Measurements from ENCODE around the gene ACTR8. TPM values are rescaled to one million over a fixed set of nuclear protein-coding genes. Genes with fewer than 3 reads are reported as not detected.
A peak's percentile ranks its signal among the peaks of the same experiment; 100 is the strongest.

Gene ACTR8
- total RNA-seq, 2 experiments from 2014 or later: 26.0 to 28.9 TPM

- H3K4me3 Mint-ChIP-seq: peak within 1 kb of the TSS; percentile 85
- H3K27me3 Mint-ChIP-seq: peaks cover 6% of the 10 kb centered on the region
- ChIA-PET POLR2A (interaction anchor here (1.0 to 1.3 kb wide), 3 partner anchors 10 to 544 kb away, joined by 3 to 7 read pairs (median 5); partner anchors contain the start of genes ACTR8 and DCP1A), CTCF (interaction anchor here (0.8 to 1.4 kb wide), 2 partner anchors 9 to 11 kb away, joined by 4 to 5 read pairs; no protein-coding TSS in a partner anchor)
- H3K4me1 Mint-ChIP-seq: peaks cover 48% of the 10 kb centered on the region
- peak within 1 kb of the TSS; percentile 95 for H3K27ac Mint-ChIP-seq
- ATAC-seq: peak; percentile 95
- intact Hi-C loops (cut with DNase I, micrococcal nuclease): loop anchor here (1.0 to 5.0 kb wide), 5 partner anchors 9 to 635 kb away; partner anchors contain the start of genes ACTR8 (in 2 of the 2), DCP1A (in 2 of the 2) and TKT (in 2 of the 2)
- no peaks in the 10 kb centered on the region for H3K9me3 Mint-ChIP-seq (ENCODE audit: low read depth)
- peak; percentile 98 for DNase-seq
- H3K36me3 Mint-ChIP-seq (ENCODE audit: low read depth): peaks cover 29% of the 10 kb centered on the region
Observed at GRCh38 chr3:53891497-53892285, 9.7 kb upstream of the ACTR8 start, which contains the start of gene SELENOK. TSS of gene SELENOK (minus strand) at chr3:53891859.

GRCh38 chr3:53890726-53891475 is 8.9 kb upstream of the ACTR8 start:
- H3K4me3 Mint-ChIP-seq: peak overlapping the region; percentile 85
- peaks cover 33% of the 10 kb centered on the region for H3K36me3 Mint-ChIP-seq (ENCODE audit: low read depth)
- no peaks in the 10 kb centered on the region for H3K9me3 Mint-ChIP-seq (ENCODE audit: low read depth)
- POLR2A ChIA-PET: interaction anchor here (1.0 to 1.3 kb wide), 2 partner anchors 9 to 11 kb away, joined by 3 to 5 read pairs; partner anchors contain the start of gene ACTR8
- CTCF ChIA-PET: no interaction called here
- peak overlapping the region; percentile 95 for H3K27ac Mint-ChIP-seq
- H3K4me1 Mint-ChIP-seq: peaks cover 50% of the 10 kb centered on the region
- ATAC-seq (peak; percentile 28), DNase-seq (peak; percentile 73)
- intact Hi-C loops (cut with DNase I, micrococcal nuclease): loop anchor here (1.0 to 5.0 kb wide), 5 partner anchors 9 to 634 kb away; partner anchors contain the start of genes ACTR8 (in 2 of the 2), DCP1A (in 2 of the 2) and TKT (in 2 of the 2)
- peaks cover 3% of the 10 kb centered on the region for H3K27me3 Mint-ChIP-seq

GRCh38 chr3:53888232-53888631 is 6.3 kb upstream of the ACTR8 start:
- Mint-ChIP-seq H3K27me3 (no peaks in the 10 kb centered on the region), H3K4me3 (no peak overlapping the region), H3K9me3 (ENCODE audit: low read depth) (no peaks in the 10 kb centered on the region), H3K36me3 (ENCODE audit: low read depth) (peaks cover 38% of the 10 kb centered on the region), H3K27ac (no peak overlapping the region), H3K4me1 (peaks cover 50% of the 10 kb centered on the region)
- DNase-seq (no peak), ATAC-seq (no peak)
- ChIA-PET CTCF (interaction anchor here (0.5 kb wide), 1 partner anchor 541 kb away, joined by 3 read pairs; the partner anchor contains the start of gene DCP1A), POLR2A (no interaction called here)
- intact Hi-C loops (cut with DNase I, micrococcal nuclease): loop anchor here in 1 of 2 experiments (10.0 kb wide), 4 partner anchors 753 to 1203 kb away; partner anchors contain the start of genes GNL3, PBRM1, RFT1 and SFMBT1

GRCh38 chr3:53887446-53887845 is 5.5 kb upstream of the ACTR8 start:
- intact Hi-C loops (cut with DNase I, micrococcal nuclease): loop anchor here in 1 of 2 experiments (10.0 kb wide), 4 partner anchors 753 to 1203 kb away; partner anchors contain the start of genes GNL3, PBRM1, RFT1 and SFMBT1
- POLR2A ChIA-PET: no interaction called here
- H3K27me3 Mint-ChIP-seq: no peaks in the 10 kb centered on the region
- peak overlapping the region; percentile 49 for H3K27ac Mint-ChIP-seq
- no peaks in the 10 kb centered on the region for H3K9me3 Mint-ChIP-seq (ENCODE audit: low read depth)
- no peak overlapping the region for H3K4me3 Mint-ChIP-seq
- ATAC-seq (no peak), DNase-seq (no peak)
- H3K36me3 Mint-ChIP-seq (ENCODE audit: low read depth): peaks cover 41% of the 10 kb centered on the region
- CTCF ChIA-PET: interaction anchor here (0.5 to 0.6 kb wide), 2 partner anchors 104 to 540 kb away, joined by 3 read pairs; partner anchors contain the start of gene DCP1A
- H3K4me1 Mint-ChIP-seq: peaks cover 51% of the 10 kb centered on the region

- no peak for DNase-seq
- CTCF ChIA-PET: no interaction called here
- POLR2A ChIA-PET: no interaction called here
- intact Hi-C loops (cut with DNase I, micrococcal nuclease): loop anchor here in 1 of 2 experiments (10.0 kb wide), 4 partner anchors 750 to 1200 kb away; partner anchors contain the start of genes GNL3, PBRM1, RFT1 and SFMBT1
- ATAC-seq: no peak
- Mint-ChIP-seq H3K27ac (no peak overlapping the region), H3K4me3 (no peak overlapping the region), H3K27me3 (no peaks in the 10 kb centered on the region), H3K4me1 (peaks cover 49% of the 10 kb centered on the region), H3K9me3 (ENCODE audit: low read depth) (no peaks in the 10 kb centered on the region), H3K36me3 (ENCODE audit: low read depth) (peaks cover 40% of the 10 kb centered on the region)
Observed at GRCh38 chr3:53885239-53885638, 3.3 kb upstream of the ACTR8 start.

GRCh38 chr3:53884623-53885022 is 2.7 kb upstream of the ACTR8 start:
- H3K4me1 Mint-ChIP-seq: peaks cover 43% of the 10 kb centered on the region
- H3K36me3 Mint-ChIP-seq (ENCODE audit: low read depth): peaks cover 37% of the 10 kb centered on the region

GRCh38 chr3:53883008-53883407 is 1.1 kb upstream of the ACTR8 start:
- Mint-ChIP-seq H3K27me3 (no peaks in the 10 kb centered on the region), H3K27ac (peak overlapping the region; percentile 99), H3K4me3 (peak overlapping the region; percentile 100), H3K36me3 (ENCODE audit: low read depth) (peaks cover 33% of the 10 kb centered on the region), H3K9me3 (ENCODE audit: low read depth) (no peaks in the 10 kb centered on the region), H3K4me1 (peaks cover 31% of the 10 kb centered on the region)
- ATAC-seq: no peak
- ChIA-PET CTCF (no interaction called here), POLR2A (no interaction called here)
- intact Hi-C loops (cut with DNase I, micrococcal nuclease): loop anchor here in 1 of 2 experiments (2.0 to 10.0 kb wide), 5 partner anchors 536 to 1198 kb away; partner anchors contain the start of genes DCP1A, GNL3, PBRM1 and RFT1
- DNase-seq: no peak

More at GRCh38 chr3:53884623-53885022, 2.7 kb upstream of the ACTR8 start:
- Mint-ChIP-seq H3K9me3 (ENCODE audit: low read depth) (no peaks in the 10 kb centered on the region), H3K27ac (no peak overlapping the region), H3K27me3 (no peaks in the 10 kb centered on the region), H3K4me3 (no peak overlapping the region)
- intact Hi-C loops (cut with DNase I, micrococcal nuclease): loop anchor here in 1 of 2 experiments (10.0 kb wide), 4 partner anchors 750 to 1200 kb away; partner anchors contain the start of genes GNL3, PBRM1, RFT1 and SFMBT1
- ChIA-PET POLR2A (no interaction called here), CTCF (no interaction called here)
- no peak for ATAC-seq
- DNase-seq: no peak

GRCh38 chr3:53880396-53881345 is 1.3 kb downstream of the ACTR8 start:
- Mint-ChIP-seq H3K4me1 (peaks cover 16% of the 10 kb centered on the region), H3K36me3 (ENCODE audit: low read depth) (peaks cover 39% of the 10 kb centered on the region), H3K27me3 (no peaks in the 10 kb centered on the region), H3K4me3 (peak overlapping the region; percentile 100), H3K9me3 (ENCODE audit: low read depth) (no peaks in the 10 kb centered on the region), H3K27ac (peak overlapping the region; percentile 99)
- ChIA-PET POLR2A (interaction anchor here (1.3 kb wide), 1 partner anchor 11 kb away, joined by 3 read pairs; the partner anchor contains the start of gene SELENOK), CTCF (interaction anchor here (0.7 to 1.0 kb wide), 4 partner anchors 9 to 728 kb away, joined by 3 to 5 read pairs (median 3); partner anchors contain the start of gene SELENOK)
- intact Hi-C loops (cut with DNase I, micrococcal nuclease): loop anchor here in 1 of 2 experiments (10.0 kb wide), 4 partner anchors 746 to 1196 kb away; partner anchors contain the start of genes GNL3, PBRM1, RFT1 and SFMBT1
- DNase-seq (no peak), ATAC-seq (no peak)

GRCh38 chr3:53865732-53866499 is 16.0 kb downstream of the ACTR8 start:
- intact Hi-C loops (cut with DNase I, micrococcal nuclease): no loop called here
- Mint-ChIP-seq H3K9me3 (ENCODE audit: low read depth) (no peaks in the 10 kb centered on the region), H3K4me3 (no peak overlapping the region), H3K27me3 (no peaks in the 10 kb centered on the region), H3K4me1 (no peaks in the 10 kb centered on the region), H3K36me3 (ENCODE audit: low read depth) (peaks cover 30% of the 10 kb centered on the region), H3K27ac (no peak overlapping the region)
- POLR2A ChIA-PET: no interaction called here
- CTCF ChIA-PET: no interaction called here
- no peak for DNase-seq
- no peak for ATAC-seq

Data from activated CD4-positive, alpha-beta T cell treated with anti-CD3 and anti-CD28 coated beads for 36 hours (primary cell).